ENCODE data around the gene LDLRAD2. TPM values are rescaled to one million over a fixed set of nuclear protein-coding genes. Genes with fewer than 3 reads are reported as not detected.
A peak's percentile ranks its signal among the peaks of the same experiment; 100 is the strongest.

The LDLRAD2 gene
- total RNA-seq, 1 experiment from 2014 or later: not detected

GRCh38 chr1:21854090-21854750, 42.2 kb downstream of the LDLRAD2 start:
- no peak for DNase-seq
- TF ChIP-seq CTCF (IDR thresholded peaks at IDR 0.05; ENCODE audit: unreplicated experiment): no peak
- Mint-ChIP-seq H3K4me1 (ENCODE audit: low read depth, unreplicated experiment) (no peaks in the 10 kb centered on the region), H3K27me3 (ENCODE audit: unreplicated experiment) (no peaks in the 10 kb centered on the region), H3K4me3 (ENCODE audit: low read depth, unreplicated experiment) (no peak overlapping the region), H3K27ac (ENCODE audit: unreplicated experiment) (no peak overlapping the region), H3K9me3 (ENCODE audit: low read depth, unreplicated experiment) (no peaks in the 10 kb centered on the region), H3K36me3 (ENCODE audit: insufficient read depth, unreplicated experiment) (peaks cover 57% of the 10 kb centered on the region)
- no TSS peak for BruUV-seq (replicated peaks)
- CTCF ChIA-PET: no interaction called here
- intact Hi-C loops (cut with micrococcal nuclease; ENCODE audit: unreplicated experiment): no loop called here

GRCh38 chr1:21854751-21855131, 42.7 kb downstream of the LDLRAD2 start:
- no peak for TF ChIP-seq CTCF (IDR thresholded peaks at IDR 0.05; ENCODE audit: unreplicated experiment)
- intact Hi-C loops (cut with micrococcal nuclease; ENCODE audit: unreplicated experiment): no loop called here
- H3K27me3 Mint-ChIP-seq (ENCODE audit: unreplicated experiment): no peaks in the 10 kb centered on the region
- no peak for DNase-seq
- no peak overlapping the region for H3K4me3 Mint-ChIP-seq (ENCODE audit: low read depth, unreplicated experiment)
- no peaks in the 10 kb centered on the region for H3K9me3 Mint-ChIP-seq (ENCODE audit: low read depth, unreplicated experiment)
- no TSS peak for BruUV-seq (replicated peaks)
- H3K4me1 Mint-ChIP-seq (ENCODE audit: low read depth, unreplicated experiment): no peaks in the 10 kb centered on the region
- H3K36me3 Mint-ChIP-seq (ENCODE audit: insufficient read depth, unreplicated experiment): peaks cover 56% of the 10 kb centered on the region
- CTCF ChIA-PET: no interaction called here
- no peak overlapping the region for H3K27ac Mint-ChIP-seq (ENCODE audit: unreplicated experiment)

DNA sequence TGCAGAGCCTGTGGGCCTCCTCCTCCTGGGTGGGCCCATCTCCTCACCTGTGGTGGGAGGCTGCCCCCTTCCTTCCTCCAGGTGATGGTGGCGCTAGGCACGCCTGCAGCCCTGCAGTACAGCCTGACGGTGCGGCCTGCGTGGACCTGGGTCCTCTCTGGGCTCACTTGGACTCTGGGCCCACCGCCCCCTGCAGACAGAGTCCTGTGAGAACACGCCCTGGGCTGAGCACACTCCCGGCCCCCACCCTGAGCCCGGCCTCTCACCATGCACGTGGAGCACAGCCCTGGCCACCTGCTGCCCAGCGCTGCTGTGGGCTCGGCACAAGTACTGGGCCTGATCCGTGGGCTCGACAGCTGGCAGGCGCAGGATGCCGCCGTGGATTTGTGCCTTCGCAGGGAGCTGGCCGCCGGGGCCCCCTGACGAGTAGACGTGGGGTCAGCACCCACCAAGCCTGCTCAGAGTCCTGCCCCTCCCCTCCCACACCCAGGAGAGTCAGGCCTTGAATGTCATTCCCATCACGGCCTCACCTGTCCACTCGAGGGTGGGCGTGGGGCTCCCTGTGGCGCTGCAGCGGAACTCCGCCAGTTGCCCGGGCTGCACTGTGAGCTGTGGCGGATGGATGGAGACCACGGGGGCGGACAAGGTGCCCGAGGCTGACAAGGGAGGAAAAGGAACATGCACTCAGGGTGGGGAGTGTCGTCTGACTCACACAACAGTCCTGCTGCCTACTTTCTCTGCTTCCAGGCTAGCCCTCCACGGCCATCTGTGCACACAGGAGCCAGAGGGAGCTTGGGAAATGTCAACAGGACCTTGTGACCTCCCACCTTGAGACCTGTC, 43.4 kb downstream of the LDLRAD2 start:
- Mint-ChIP-seq H3K4me1 (ENCODE audit: low read depth, unreplicated experiment) (no peaks in the 10 kb centered on the region), H3K27me3 (ENCODE audit: unreplicated experiment) (no peaks in the 10 kb centered on the region), H3K9me3 (ENCODE audit: low read depth, unreplicated experiment) (no peaks in the 10 kb centered on the region), H3K27ac (ENCODE audit: unreplicated experiment) (no peak overlapping the region), H3K4me3 (ENCODE audit: low read depth, unreplicated experiment) (no peak overlapping the region), H3K36me3 (ENCODE audit: insufficient read depth, unreplicated experiment) (peaks cover 61% of the 10 kb centered on the region)
- CTCF ChIA-PET: no interaction called here
- DNase-seq: no peak
- intact Hi-C loops (cut with micrococcal nuclease; ENCODE audit: unreplicated experiment): no loop called here
- no peak for TF ChIP-seq CTCF (IDR thresholded peaks at IDR 0.05; ENCODE audit: unreplicated experiment)
- TSS peak; percentile 44 for BruUV-seq (replicated peaks)

DNA sequence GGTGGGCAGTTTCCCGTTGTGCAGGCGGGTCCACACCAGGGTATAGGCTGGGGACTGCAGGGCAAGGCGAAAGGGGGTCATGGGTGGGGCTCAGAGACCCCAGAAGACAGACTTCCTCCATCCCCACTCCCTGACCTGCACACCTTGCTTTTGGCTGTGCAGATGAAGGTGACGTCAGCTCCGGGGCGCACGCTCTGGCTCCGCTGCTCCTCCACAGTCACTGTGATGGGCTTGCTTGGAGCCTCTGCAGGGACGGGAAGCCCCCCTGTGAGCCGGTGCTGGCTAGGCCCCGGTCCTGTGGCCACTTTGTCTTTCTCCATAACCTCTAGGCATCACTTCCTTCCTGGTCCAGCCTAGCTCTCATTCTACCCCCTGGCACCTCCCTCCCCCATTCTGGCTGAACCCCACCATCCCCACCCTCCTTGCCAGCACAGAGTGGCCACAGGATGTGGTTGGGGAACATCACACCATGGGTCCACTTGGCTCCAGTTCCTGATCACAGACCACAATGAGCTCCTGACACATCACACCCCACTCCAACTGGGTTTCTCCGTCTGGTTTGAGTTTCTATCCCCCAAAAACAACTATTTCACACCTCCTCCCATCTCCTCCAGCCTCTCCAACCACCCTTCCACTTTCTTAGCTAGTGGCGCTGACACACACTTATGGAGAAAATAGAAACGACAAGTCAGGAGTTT, 45.2 kb downstream of the LDLRAD2 start:
- Mint-ChIP-seq H3K27ac (ENCODE audit: unreplicated experiment) (peak overlapping the region; percentile 50), H3K4me3 (ENCODE audit: low read depth, unreplicated experiment) (no peak overlapping the region), H3K4me1 (ENCODE audit: low read depth, unreplicated experiment) (no peaks in the 10 kb centered on the region), H3K27me3 (ENCODE audit: unreplicated experiment) (no peaks in the 10 kb centered on the region), H3K36me3 (ENCODE audit: insufficient read depth, unreplicated experiment) (peaks cover 68% of the 10 kb centered on the region), H3K9me3 (ENCODE audit: low read depth, unreplicated experiment) (no peaks in the 10 kb centered on the region)
- CTCF ChIA-PET: interaction anchor here (0.5 to 0.6 kb wide), 2 partner anchors 118 to 242 kb away, joined by 3 to 6 read pairs; no protein-coding TSS in a partner anchor
- no peak for DNase-seq
- no TSS peak for BruUV-seq (replicated peaks)
- intact Hi-C loops (cut with micrococcal nuclease; ENCODE audit: unreplicated experiment): no loop called here
- TF ChIP-seq CTCF (IDR thresholded peaks at IDR 0.05; ENCODE audit: unreplicated experiment): no peak

All from Calu3 (cell line).